T-helper 17 cell (primary cell): Measurements from ENCODE around the gene RASL11A. TPM values are rescaled to one million over a fixed set of nuclear protein-coding genes. Genes with fewer than 3 reads are reported as not detected.
A peak's percentile ranks its signal among the peaks of the same experiment; 100 is the strongest.
"Not testable (repeated sequence)": the region's sequence is repeated elsewhere in the genome, so short reads cannot be mapped to it uniquely, and the experiment has no call there.

Source experiments
- ATAC-seq: fragments of 150-1000 bp; cut with Tn5 transposase; 2 replicates; pipeline ENCODE4 v1.10.0; 2021; ENCODE audit warnings: mild to moderate bottlenecking, moderate library complexity
- DNase-seq, 3 donors: peaks; one replicate each; pipeline versions ENCODE4 v3.0.0 to v3.0.0-alpha.2; 2020 to 2021
- H3K9me3 ChIP-seq: one replicate; pipeline ENCODE4 v1.7.0; 2013; ENCODE audit warnings: low read length, mild to moderate bottlenecking; ENCODE audit not compliant: control insufficient read depth, poor library complexity, severe bottlenecking
- H3K27ac Mint-ChIP-seq: one replicate; pipeline ENCODE4 v1.8.0; 2022; ENCODE audit warnings: mild to moderate bottlenecking, moderate library complexity, mixed read lengths
- H3K27me3 Mint-ChIP-seq: one replicate; pipeline ENCODE4 v1.8.0; 2022; ENCODE audit warnings: mixed read lengths
- H3K36me3 Mint-ChIP-seq: one replicate; pipeline ENCODE4 v1.8.0; 2022; ENCODE audit warnings: low read depth, mixed read lengths
- H3K4me1 Mint-ChIP-seq: one replicate; pipeline ENCODE4 v1.8.0; 2022; ENCODE audit warnings: mild to moderate bottlenecking, mixed read lengths
- H3K4me3 Mint-ChIP-seq: one replicate; pipeline ENCODE4 v1.8.0; 2022; ENCODE audit warnings: mild to moderate bottlenecking, moderate library complexity, mixed read lengths
- total RNA-seq, 4 donors: library from RNA in 2 of 4; stranded (reverse) in 2 of 4; gene quantifications; one replicate each; pipeline ENCODE4 v1.2.3 and lab custom pipeline; 2022 to 2026

The RASL11A gene
- total RNA-seq, 2 donors from 2014 or later, result 0.55 to 3.1 TPM

- Mint-ChIP-seq H3K27ac (no peak overlapping the region), H3K4me3 (no peak overlapping the region), H3K27me3 (peaks cover 42% of the 10 kb centered on the region), H3K4me1 (peaks cover 6% of the 10 kb centered on the region), H3K36me3 (peaks cover 2% of the 10 kb centered on the region)
- no peaks in the 10 kb centered on the region for H3K9me3 ChIP-seq
- ATAC-seq (no peak), DNase-seq (no peak)
These were observed 5.6 kb downstream of the RASL11A start for GRCh38 chr13:27276188-27276587.

DNA sequence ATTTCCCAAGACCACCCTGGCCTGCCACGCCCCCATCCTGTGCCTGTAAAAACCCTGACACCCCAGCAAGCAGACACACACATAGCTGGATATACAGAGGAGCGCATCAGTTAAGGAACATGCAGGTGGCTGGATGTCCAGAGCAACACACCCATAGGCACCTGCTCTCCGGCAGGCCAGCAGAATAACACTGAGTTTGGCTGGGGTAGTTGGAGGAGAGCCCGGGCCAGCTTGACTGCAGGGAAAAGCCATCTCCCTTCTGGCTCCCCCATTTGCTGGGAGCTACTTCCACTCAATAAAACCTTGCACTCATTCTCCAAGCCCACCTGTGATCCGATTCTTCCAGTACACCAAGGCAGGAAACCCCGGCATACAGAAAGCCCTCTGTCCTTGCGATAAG is 8.9 kb downstream of the RASL11A start:
- peaks cover 2% of the 10 kb centered on the region for H3K4me1 Mint-ChIP-seq
- no peak overlapping the region for H3K4me3 Mint-ChIP-seq
- H3K9me3 ChIP-seq, result no peaks in the 10 kb centered on the region
- H3K27me3 Mint-ChIP-seq, result peaks cover 34% of the 10 kb centered on the region
- no peak for ATAC-seq
- H3K27ac Mint-ChIP-seq, result no peak overlapping the region
- H3K36me3 Mint-ChIP-seq, result no peaks in the 10 kb centered on the region
- no peak for DNase-seq

- H3K4me1 Mint-ChIP-seq, result peaks cover 2% of the 10 kb centered on the region
- no peaks in the 10 kb centered on the region for H3K36me3 Mint-ChIP-seq
- peaks cover 29% of the 10 kb centered on the region for H3K27me3 Mint-ChIP-seq
- no peak for DNase-seq
- no peak overlapping the region for H3K27ac Mint-ChIP-seq
- no peak overlapping the region for H3K4me3 Mint-ChIP-seq
- H3K9me3 ChIP-seq, result no peaks in the 10 kb centered on the region
- ATAC-seq, result no peak
These were observed 9.5 kb downstream of the RASL11A start for GRCh38 chr13:27280009-27280656.

DNA sequence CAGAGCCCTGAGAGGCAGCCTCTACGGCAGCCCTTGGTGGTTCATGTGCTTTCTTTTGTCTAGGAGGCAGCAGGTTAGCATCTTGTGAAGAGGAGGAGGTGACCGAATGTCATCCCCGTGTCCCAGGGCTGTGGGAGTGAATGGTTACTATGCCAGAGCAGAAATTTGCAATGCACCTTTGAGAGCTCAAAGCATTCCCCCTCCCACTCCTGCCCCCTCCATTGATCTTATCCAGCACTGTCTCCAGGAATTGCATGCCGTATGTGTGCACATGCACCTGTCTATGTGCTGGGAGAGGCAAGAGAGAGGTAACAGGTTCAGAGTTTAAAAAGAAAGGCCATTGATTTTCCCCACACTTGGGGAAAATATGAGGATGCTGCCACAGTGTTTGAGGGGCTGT is 10.2 kb downstream of the RASL11A start:
- no peaks in the 10 kb centered on the region for H3K9me3 ChIP-seq
- ATAC-seq, result no peak
- peaks cover 28% of the 10 kb centered on the region for H3K27me3 Mint-ChIP-seq

GRCh38 chr13:27281420-27281819 is 10.8 kb downstream of the RASL11A start:
- DNase-seq, result no peak
- no peak for ATAC-seq
- Mint-ChIP-seq H3K27ac (no peak overlapping the region), H3K4me1 (peaks cover 5% of the 10 kb centered on the region), H3K36me3 (no peaks in the 10 kb centered on the region), H3K27me3 (peaks cover 27% of the 10 kb centered on the region), H3K4me3 (no peak overlapping the region)
- no peaks in the 10 kb centered on the region for H3K9me3 ChIP-seq

More for the DNA sequence above, 10.2 kb downstream of the RASL11A start:
- DNase-seq, result no peak
- no peak overlapping the region for H3K27ac Mint-ChIP-seq
- H3K36me3 Mint-ChIP-seq, result no peaks in the 10 kb centered on the region
- peaks cover 5% of the 10 kb centered on the region for H3K4me1 Mint-ChIP-seq
- no peak overlapping the region for H3K4me3 Mint-ChIP-seq

DNA sequence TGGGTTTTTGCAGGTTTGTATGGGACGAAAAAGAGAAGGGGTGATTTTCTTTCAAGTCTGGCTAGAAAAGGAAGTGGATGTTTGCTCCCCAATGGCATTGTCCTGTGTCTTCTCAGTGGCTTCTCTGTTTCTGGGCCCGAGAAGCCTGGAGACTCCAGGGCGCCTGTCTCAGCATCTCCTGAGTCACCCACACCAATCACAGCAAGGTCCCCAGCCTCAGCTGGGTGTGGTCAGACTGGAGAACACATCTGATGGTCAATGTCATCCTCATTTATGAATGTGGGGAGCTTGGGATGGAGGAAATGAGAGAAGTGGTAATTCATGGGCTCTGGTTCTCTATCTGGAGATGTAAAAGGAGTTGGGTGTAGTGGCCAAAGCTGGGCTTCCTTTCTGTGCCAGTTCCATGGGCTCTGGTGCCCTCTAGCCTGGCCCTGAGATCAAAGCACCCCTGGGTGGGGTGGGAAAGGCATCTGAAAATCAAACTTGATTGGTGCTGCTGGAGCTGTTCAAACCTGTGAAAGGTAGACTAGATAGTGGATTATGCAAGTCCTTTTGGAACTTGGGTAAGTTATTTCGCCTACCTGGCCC is 13.4 kb downstream of the RASL11A start:
- no peak for DNase-seq
- H3K36me3 Mint-ChIP-seq, result no peaks in the 10 kb centered on the region
- H3K4me3 Mint-ChIP-seq, result no peak overlapping the region
- H3K4me1 Mint-ChIP-seq, result peaks cover 5% of the 10 kb centered on the region
- no peak for ATAC-seq
- no peaks in the 10 kb centered on the region for H3K9me3 ChIP-seq
- H3K27me3 Mint-ChIP-seq, result peaks cover 23% of the 10 kb centered on the region
- no peak overlapping the region for H3K27ac Mint-ChIP-seq

GRCh38 chr13:27288392-27288791 is 17.8 kb downstream of the RASL11A start:
- H3K9me3 ChIP-seq, result no peaks in the 10 kb centered on the region
- H3K27ac Mint-ChIP-seq, result no peak overlapping the region
- H3K36me3 Mint-ChIP-seq, result no peaks in the 10 kb centered on the region
- peaks cover 9% of the 10 kb centered on the region for H3K4me1 Mint-ChIP-seq
- no peak for ATAC-seq
- DNase-seq, result no peak
- no peak overlapping the region for H3K4me3 Mint-ChIP-seq
- peaks cover 16% of the 10 kb centered on the region for H3K27me3 Mint-ChIP-seq

- H3K27ac Mint-ChIP-seq, result no peak overlapping the region
- peaks cover 16% of the 10 kb centered on the region for H3K4me1 Mint-ChIP-seq
- ATAC-seq, result no peak
- H3K9me3 ChIP-seq, result no peaks in the 10 kb centered on the region
- no peaks in the 10 kb centered on the region for H3K36me3 Mint-ChIP-seq
- no peak overlapping the region for H3K4me3 Mint-ChIP-seq
- H3K27me3 Mint-ChIP-seq, result peaks cover 12% of the 10 kb centered on the region
- DNase-seq, result no peak
These were observed 18.5 kb downstream of the RASL11A start for GRCh38 chr13:27289011-27289665.

- DNase-seq (no peak), ATAC-seq (no peak)
- peaks cover 2% of the 10 kb centered on the region for H3K27me3 Mint-ChIP-seq
- H3K9me3 ChIP-seq, result no peaks in the 10 kb centered on the region
- H3K27ac Mint-ChIP-seq, result no peak overlapping the region
- no peak overlapping the region for H3K4me3 Mint-ChIP-seq
- no peaks in the 10 kb centered on the region for H3K36me3 Mint-ChIP-seq
- peaks cover 19% of the 10 kb centered on the region for H3K4me1 Mint-ChIP-seq
These were observed 20.1 kb downstream of the RASL11A start for GRCh38 chr13:27290715-27291114.

DNA sequence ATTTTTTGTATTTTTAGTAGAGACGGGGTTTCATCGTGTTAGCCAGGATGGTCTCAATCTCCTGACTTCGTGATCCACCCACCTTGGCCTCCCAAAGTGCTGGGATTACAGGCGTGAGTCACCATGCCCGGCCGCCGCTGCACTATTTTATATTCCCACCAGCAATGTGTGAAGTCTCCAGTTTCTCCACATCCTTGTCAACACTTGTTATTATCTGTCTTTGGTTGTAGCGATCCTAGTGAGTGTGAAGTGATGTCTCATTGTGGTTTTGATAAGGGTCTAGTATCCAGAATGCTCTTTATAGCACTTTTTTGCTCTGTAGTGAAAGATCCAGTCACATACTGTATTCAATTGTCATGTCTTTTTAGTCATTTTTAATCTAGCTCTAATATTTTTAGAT is 21.3 kb downstream of the RASL11A start:
- DNase-seq, H3K4me3 Mint-ChIP-seq, H3K36me3 Mint-ChIP-seq, H3K27me3 Mint-ChIP-seq, H3K9me3 ChIP-seq, ATAC-seq: not testable (repeated sequence)
- peaks cover 18% of the 10 kb centered on the region for H3K4me1 Mint-ChIP-seq
- peak overlapping the region; percentile 3 for H3K27ac Mint-ChIP-seq

DNA sequence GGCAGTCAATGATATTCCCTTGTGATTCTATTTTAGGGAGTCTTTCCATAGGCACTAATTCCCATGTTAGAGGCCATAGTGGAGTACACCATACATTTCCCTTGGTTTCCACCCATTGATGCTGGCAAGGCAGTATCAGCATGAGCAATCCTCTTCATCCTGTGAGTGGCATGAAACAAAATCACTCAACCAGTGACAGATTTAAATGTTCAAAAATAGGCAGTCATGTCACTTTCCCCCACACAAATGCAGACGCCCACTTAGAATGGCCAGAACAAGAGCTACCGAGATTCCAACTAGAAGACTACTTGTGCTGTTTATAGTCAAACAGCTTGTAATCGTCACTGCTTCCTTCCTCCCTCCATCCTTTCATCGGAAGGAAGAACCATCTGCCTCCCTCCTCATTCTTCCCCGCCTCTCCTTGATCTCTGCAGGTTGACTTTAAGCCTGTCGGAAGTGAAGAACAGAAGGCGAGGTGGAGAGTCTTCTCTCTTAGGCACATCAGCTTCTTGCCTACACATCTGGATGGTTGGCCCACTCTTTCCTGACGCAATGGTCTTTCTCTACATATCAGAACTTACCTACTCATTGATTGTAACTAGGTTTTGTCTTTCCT is 22.6 kb downstream of the RASL11A start:
- DNase-seq (no peak), ATAC-seq (peak; percentile 50)

DNA sequence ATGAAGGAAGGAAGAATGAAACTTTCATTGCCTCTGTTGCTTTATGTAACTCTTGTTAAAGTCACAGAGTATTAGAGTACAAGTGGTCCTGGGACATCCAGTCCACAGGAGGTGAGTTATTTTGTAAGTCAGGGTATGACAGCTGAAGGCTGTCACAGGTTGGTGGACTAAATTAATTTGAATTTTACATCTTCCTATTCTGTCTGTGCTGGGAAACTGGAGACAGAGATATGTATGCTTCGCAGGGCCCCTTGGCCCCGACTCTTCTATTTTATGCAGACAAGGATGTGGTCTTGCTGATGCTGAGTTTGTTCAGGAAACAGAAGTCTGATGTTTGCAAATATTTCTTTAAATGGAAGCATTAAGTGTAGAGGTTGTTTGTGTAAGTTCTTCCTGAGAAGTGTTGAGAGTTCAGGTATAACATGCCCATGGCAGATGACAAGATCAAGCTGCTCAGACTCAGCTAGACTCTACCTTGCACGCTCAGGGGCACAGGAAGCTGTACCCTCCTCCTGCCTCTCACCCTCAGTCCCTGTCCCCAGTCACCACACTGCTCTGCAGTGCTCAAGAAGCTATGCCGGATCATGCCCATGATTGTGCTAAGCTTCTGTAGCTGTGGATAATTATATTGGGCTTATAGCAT is 23.4 kb downstream of the RASL11A start:
- DNase-seq (no peak), ATAC-seq (peak; percentile 72)
- Mint-ChIP-seq H3K27ac (peak overlapping the region; percentile 41), H3K36me3 (no peaks in the 10 kb centered on the region), H3K4me3 (peak overlapping the region; percentile 66), H3K4me1 (peaks cover 18% of the 10 kb centered on the region), H3K27me3 (peaks cover 21% of the 10 kb centered on the region)
- no peaks in the 10 kb centered on the region for H3K9me3 ChIP-seq

More for the DNA sequence above, 22.6 kb downstream of the RASL11A start:
- no peaks in the 10 kb centered on the region for H3K9me3 ChIP-seq
- Mint-ChIP-seq H3K4me1 (peaks cover 18% of the 10 kb centered on the region), H3K4me3 (peak overlapping the region; percentile 66), H3K36me3 (no peaks in the 10 kb centered on the region), H3K27me3 (peaks cover 17% of the 10 kb centered on the region), H3K27ac (peak overlapping the region; percentile 3)

DNA sequence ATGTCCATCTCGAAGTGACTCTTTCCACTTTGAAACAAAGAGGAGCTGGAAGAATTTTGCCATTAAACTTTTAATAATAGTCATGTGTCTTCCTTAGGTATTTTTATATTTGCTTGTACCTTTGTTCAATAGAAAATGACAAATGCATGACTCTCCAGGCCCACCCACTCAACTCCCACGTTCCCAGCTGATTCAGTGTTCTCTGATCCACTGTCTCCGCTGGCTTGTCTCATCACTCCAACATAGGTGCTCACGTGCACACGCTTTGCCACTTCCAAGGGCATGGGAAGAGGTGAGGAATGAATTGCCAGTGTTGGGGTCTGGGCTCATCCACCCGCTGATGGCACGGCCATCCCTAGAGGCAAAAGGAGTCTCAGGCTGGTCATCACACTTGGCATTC is 24.5 kb downstream of the RASL11A start:
- H3K4me3 Mint-ChIP-seq, result no peak overlapping the region
- H3K36me3 Mint-ChIP-seq, result no peaks in the 10 kb centered on the region
- DNase-seq (no peak), ATAC-seq (no peak)
- H3K27me3 Mint-ChIP-seq, result peaks cover 28% of the 10 kb centered on the region
- peaks cover 18% of the 10 kb centered on the region for H3K4me1 Mint-ChIP-seq
- H3K9me3 ChIP-seq, result no peaks in the 10 kb centered on the region
- no peak overlapping the region for H3K27ac Mint-ChIP-seq
